GM21723 (cell line): ENCODE results near the gene CCL23.

Source experiments
- ATAC-seq: cut with Tn5 transposase; IDR thresholded peaks from one replicate; pipeline ENCODE4 v1.9.1; 2021; ENCODE audit warnings: mild to moderate bottlenecking, moderate library complexity; ENCODE audit not compliant: unreplicated experiment

Gene CCL23

GRCh38 chr17:35972066-35972465 is 45.7 kb downstream of the CCL23 start:
- no peak for ATAC-seq

DNA sequence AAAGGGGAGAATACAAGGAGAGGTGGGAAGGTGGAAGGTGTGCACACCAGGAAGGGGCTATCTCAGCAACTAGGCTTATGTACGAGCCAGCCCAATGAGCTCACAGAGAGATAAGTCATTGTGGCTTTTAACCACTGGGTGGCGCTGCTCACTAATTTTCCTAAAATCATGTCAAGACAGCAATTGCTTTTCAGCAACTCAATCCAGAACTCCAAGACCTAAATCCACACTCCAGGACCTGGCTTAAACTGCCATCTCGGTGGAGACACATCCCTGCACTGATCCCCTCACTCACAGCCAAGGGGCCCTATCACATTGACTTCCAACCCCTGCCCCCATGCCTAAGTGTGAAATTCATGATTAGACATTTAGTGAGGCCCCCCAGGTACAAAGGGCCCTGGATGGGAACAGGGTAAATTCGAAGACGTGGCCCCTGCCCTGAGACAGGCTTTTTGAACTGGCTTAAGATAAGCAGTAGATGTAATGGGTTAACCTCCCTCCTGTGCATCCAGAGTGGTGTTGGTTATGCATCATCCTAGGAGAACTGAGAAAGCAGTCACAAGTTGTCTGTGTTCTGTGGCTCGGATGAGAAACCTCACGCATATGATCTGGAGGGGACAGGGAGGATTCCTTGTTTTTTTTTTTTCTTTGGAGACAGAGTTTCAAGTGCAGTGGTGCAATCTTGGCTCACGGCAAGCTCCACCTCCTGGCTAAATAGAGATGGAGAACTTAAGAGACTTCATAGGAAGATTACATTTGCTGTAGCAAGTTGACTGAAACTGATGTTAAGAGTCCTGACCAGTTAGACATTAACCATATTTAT is 48.0 kb downstream of the CCL23 start:
- ATAC-seq: no peak

GRCh38 chr17:35968520-35969054 is 49.2 kb downstream of the CCL23 start:
- ATAC-seq: no peak

DNA sequence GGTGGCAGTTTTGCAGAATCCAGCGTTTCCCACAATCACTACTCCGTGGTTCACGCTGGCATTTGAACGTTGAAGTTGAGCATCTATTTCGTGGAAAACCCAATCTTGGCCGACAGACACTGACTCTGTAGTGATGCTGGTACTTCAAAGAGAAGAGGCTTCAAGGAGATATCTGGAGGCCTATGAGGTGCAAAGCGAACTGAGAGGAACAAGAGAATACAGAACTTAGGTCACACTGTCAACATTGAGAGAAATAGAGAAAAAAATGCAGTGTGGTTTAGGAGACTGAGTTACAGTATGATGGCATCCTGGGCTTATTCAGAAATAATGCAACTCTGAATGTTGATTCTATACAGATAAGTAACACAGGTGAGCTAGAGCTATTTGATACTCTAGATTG is 52.5 kb downstream of the CCL23 start:
- ATAC-seq: no peak

- ATAC-seq: no peak
These were observed 54.1 kb downstream of the CCL23 start for GRCh38 chr17:35963663-35964062.
